ENCODE results near the gene ZNF491. TPM values are rescaled to one million over a fixed set of nuclear protein-coding genes. Genes with fewer than 3 reads are reported as not detected.
"Not testable (repeated sequence)": the region's sequence is repeated elsewhere in the genome, so short reads cannot be mapped to it uniquely, and the experiment has no call there.

The ZNF491 gene
- polyA plus RNA-seq, result 1 to 10 TPM in 1 of 3 donors, not detected in 2; 1.1 TPM

- Mint-ChIP-seq H3K27ac (peak within 1 kb of the TSS; percentile 76 to 94 (median 85)), H3K36me3 (peaks cover 0 to 4% (median 0%) of the 10 kb centered on the region in 3 donors), H3K9me3 (peaks cover 0 to 4% (median 0%) of the 10 kb centered on the region in 6 donors), H3K4me1 (peaks cover 17 to 21% of the 10 kb centered on the region in 2 donors), H3K4me3 (peak within 1 kb of the TSS; percentile 91 to 96 (median 92)), H3K27me3 (ENCODE audit: low read depth in 3 of 3) (peaks cover 0 to 5% (median 3%) of the 10 kb centered on the region in 3 donors)
- DNase-seq, result peak; percentile 79 to 80 (median 79)
Measured at GRCh38 chr19:11798391-11799330, at the start of gene ZNF491. TSS of gene ZNF491 (plus strand) at chr19:11798523. CDS start at chr19:11805954, 7,431 bp downstream.

GRCh38 chr19:11749751-11750150, 48.6 kb upstream of the ZNF491 start:
- Mint-ChIP-seq H3K27ac (no peak overlapping the region), H3K27me3 (ENCODE audit: low read depth in 3 of 3) (peaks cover 3 to 25% (median 7%) of the 10 kb centered on the region in 3 donors), H3K9me3 (peaks cover 20 to 65% (median 38%) of the 10 kb centered on the region in 6 donors), H3K4me3 (no peak overlapping the region), H3K36me3 (peaks cover 3 to 21% (median 13%) of the 10 kb centered on the region in 3 donors), H3K4me1 (no peaks in the 10 kb centered on the region)
- DNase-seq, result no peak

DNA sequence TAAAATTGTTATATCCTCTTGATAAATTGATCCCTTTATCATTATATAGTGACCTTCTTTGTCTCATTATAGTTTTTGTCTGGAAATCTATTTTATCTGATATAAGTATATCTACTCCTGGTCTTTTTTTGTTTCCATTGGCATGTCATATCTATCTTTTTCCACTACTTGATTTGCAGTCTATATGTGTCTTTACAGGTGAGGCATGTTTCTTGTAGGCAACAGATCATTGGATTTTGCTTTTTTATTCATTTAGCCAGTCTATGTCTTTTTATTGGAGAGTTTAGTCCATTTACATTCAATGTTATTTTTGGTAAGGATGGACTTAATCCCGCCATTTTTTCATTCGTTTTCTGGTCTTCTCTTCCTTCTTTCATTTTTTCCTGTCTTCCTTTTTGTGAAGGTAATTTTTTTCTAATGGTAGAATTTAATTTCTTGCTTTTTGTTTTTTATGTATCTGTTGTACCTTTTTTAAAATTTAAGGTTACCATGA, 46.0 kb upstream of the ZNF491 start:
- H3K27me3 Mint-ChIP-seq (ENCODE audit: low read depth in 3 of 3), result peaks cover 6 to 26% (median 7%) of the 10 kb centered on the region in 3 donors

GRCh38 chr19:11754663-11755062, 43.7 kb upstream of the ZNF491 start:
- peaks cover 0 to 14% (median 13%) of the 10 kb centered on the region in 3 donors for H3K36me3 Mint-ChIP-seq
- H3K27me3 Mint-ChIP-seq (ENCODE audit: low read depth in 3 of 3), result peaks cover 3 to 22% (median 5%) of the 10 kb centered on the region in 3 donors
- no peak for DNase-seq
- no peaks in the 10 kb centered on the region for H3K4me1 Mint-ChIP-seq
- no peak overlapping the region for H3K4me3 Mint-ChIP-seq
- H3K27ac Mint-ChIP-seq, result no peak overlapping the region
- H3K9me3 Mint-ChIP-seq, result peaks cover 19 to 62% (median 32%) of the 10 kb centered on the region in 6 donors

More for the DNA sequence above, 46.0 kb upstream of the ZNF491 start:
- H3K9me3 Mint-ChIP-seq, result peaks cover 30 to 77% (median 40%) of the 10 kb centered on the region in 6 donors
- H3K4me1 Mint-ChIP-seq, result no peaks in the 10 kb centered on the region
- H3K27ac Mint-ChIP-seq, result no peak overlapping the region
- H3K4me3 Mint-ChIP-seq, result no peak overlapping the region
- peaks cover 3 to 18% (median 13%) of the 10 kb centered on the region in 3 donors for H3K36me3 Mint-ChIP-seq
- DNase-seq, result no peak

GRCh38 chr19:11756965-11757364, 41.4 kb upstream of the ZNF491 start:
- Mint-ChIP-seq H3K36me3 (peaks cover 0 to 10% (median 7%) of the 10 kb centered on the region in 3 donors), H3K27ac (no peak overlapping the region), H3K9me3 (peaks cover 9 to 45% (median 26%) of the 10 kb centered on the region in 6 donors)

GRCh38 chr19:11759805-11760204, 38.5 kb upstream of the ZNF491 start:
- DNase-seq, result no peak
- H3K36me3 Mint-ChIP-seq, result peaks cover 0 to 3% (median 0%) of the 10 kb centered on the region in 3 donors
- no peak overlapping the region for H3K27ac Mint-ChIP-seq
- peaks cover 1 to 5% (median 2%) of the 10 kb centered on the region in 3 donors for H3K27me3 Mint-ChIP-seq (ENCODE audit: low read depth in 3 of 3)
- peaks cover 0 to 30% (median 14%) of the 10 kb centered on the region in 6 donors for H3K9me3 Mint-ChIP-seq
- no peak overlapping the region for H3K4me3 Mint-ChIP-seq
- H3K4me1 Mint-ChIP-seq, result no peaks in the 10 kb centered on the region

More at GRCh38 chr19:11756965-11757364, 41.4 kb upstream of the ZNF491 start:
- Mint-ChIP-seq H3K27me3 (ENCODE audit: low read depth in 3 of 3) (peaks cover under 1 to 13% (median 6%) of the 10 kb centered on the region in 3 donors), H3K4me3 (no peak overlapping the region), H3K4me1 (no peaks in the 10 kb centered on the region)
- no peak for DNase-seq

DNA sequence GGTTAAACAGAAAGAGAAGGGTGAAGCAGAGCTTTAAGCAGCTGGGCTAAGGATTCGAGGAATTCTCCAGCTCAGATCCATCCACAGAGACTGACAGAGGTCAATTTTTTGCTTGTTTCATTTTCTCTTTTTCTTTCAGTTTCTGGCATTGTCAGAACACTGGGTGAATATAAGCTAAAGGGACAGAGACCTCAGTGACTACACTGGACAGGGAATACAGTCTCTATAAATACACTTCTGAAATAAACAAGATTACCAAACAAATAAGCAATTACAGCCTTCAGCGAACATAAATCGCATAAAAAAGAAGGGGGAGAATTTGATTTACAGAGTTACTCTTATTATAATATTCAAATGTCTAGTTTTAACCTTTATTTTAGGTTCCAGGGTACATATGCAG, 35.2 kb upstream of the ZNF491 start:
- H3K27me3 Mint-ChIP-seq (ENCODE audit: low read depth in 3 of 3), result peaks cover 5 to 8% (median 8%) of the 10 kb centered on the region in 3 donors
- H3K4me1 Mint-ChIP-seq, result peaks cover 13 to 16% of the 10 kb centered on the region in 2 donors
- peaks cover 0 to 9% (median 0%) of the 10 kb centered on the region in 6 donors for H3K9me3 Mint-ChIP-seq
- no peak overlapping the region for H3K4me3 Mint-ChIP-seq
- H3K27ac Mint-ChIP-seq, result no peak overlapping the region
- peaks cover 0 to 3% (median 0%) of the 10 kb centered on the region in 3 donors for H3K36me3 Mint-ChIP-seq
- no peak for DNase-seq

GRCh38 chr19:11763611-11764010, 34.7 kb upstream of the ZNF491 start:
- Mint-ChIP-seq H3K4me1 (peaks cover 18 to 21% of the 10 kb centered on the region in 2 donors), H3K36me3 (peaks cover 0 to 4% (median 0%) of the 10 kb centered on the region in 3 donors), H3K9me3 (peaks cover 0 to 9% (median 0%) of the 10 kb centered on the region in 6 donors), H3K27me3 (ENCODE audit: low read depth in 3 of 3) (peaks cover 5 to 8% (median 8%) of the 10 kb centered on the region in 3 donors), H3K4me3 (no peak overlapping the region), H3K27ac (no peak overlapping the region)
- DNase-seq, result no peak

- peak; percentile 91 to 93 (median 92) for DNase-seq
- Mint-ChIP-seq H3K36me3 (peaks cover 8 to 10% (median 9%) of the 10 kb centered on the region in 3 donors), H3K27me3 (ENCODE audit: low read depth in 3 of 3) (peaks cover 5 to 8% (median 7%) of the 10 kb centered on the region in 3 donors), H3K4me3 (peak within 1 kb of the TSS; percentile 97 to 99 (median 98)), H3K27ac (peak within 1 kb of the TSS; percentile 92 to 98 (median 94)), H3K4me1 (peaks cover 30 to 34% of the 10 kb centered on the region in 2 donors), H3K9me3 (peaks cover 0 to 15% (median 2%) of the 10 kb centered on the region in 6 donors)
Measured at GRCh38 chr19:11766597-11767591, 31.4 kb upstream of the ZNF491 start, which contains the start of gene ZNF441. TSS of gene ZNF441 (plus strand) at chr19:11767000. CDS start at chr19:11767194, 194 bp downstream.

GRCh38 chr19:11767633-11768133, 30.6 kb upstream of the ZNF491 start:
- Mint-ChIP-seq H3K27ac (peak overlapping the region; percentile 59 to 98 (median 94)), H3K4me3 (peak overlapping the region; percentile 97 to 99 (median 98)), H3K27me3 (ENCODE audit: low read depth in 3 of 3) (peaks cover 5 to 7% (median 6%) of the 10 kb centered on the region in 3 donors), H3K9me3 (peaks cover 0 to 21% (median 6%) of the 10 kb centered on the region in 6 donors), H3K4me1 (peaks cover 32 to 34% of the 10 kb centered on the region in 2 donors), H3K36me3 (peaks cover 11 to 15% (median 13%) of the 10 kb centered on the region in 3 donors)
- DNase-seq, result peak in 2 of 3 donors; percentile 13 to 16

DNA sequence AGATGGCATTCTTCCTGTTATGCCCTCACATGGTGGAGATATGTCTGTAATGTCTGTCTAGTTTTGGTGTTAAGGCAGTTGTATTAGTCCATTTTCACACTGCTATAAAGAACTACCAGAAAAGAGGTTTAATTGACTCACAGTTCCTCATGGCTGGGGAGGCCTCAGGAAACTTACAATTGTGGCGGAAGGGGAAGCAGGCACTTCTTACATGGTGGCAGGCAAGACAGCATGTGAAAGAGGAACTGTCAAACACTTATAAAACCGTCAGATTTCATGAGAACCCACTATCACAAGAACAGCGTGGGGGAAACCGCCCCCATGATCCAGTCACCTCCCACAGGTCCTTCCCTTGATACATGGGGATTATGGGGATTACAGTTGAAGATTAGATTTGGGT, 28.3 kb upstream of the ZNF491 start:
- H3K27me3 Mint-ChIP-seq (ENCODE audit: low read depth in 3 of 3), result peaks cover 5 to 7% (median 6%) of the 10 kb centered on the region in 3 donors
- H3K36me3 Mint-ChIP-seq, result peaks cover 25 to 32% (median 29%) of the 10 kb centered on the region in 3 donors
- H3K27ac Mint-ChIP-seq, result peak overlapping the region in 1 of 6 donors; percentile 19
- H3K9me3 Mint-ChIP-seq, result peaks cover 15 to 34% (median 20%) of the 10 kb centered on the region in 6 donors
- no peak for DNase-seq
- H3K4me1 Mint-ChIP-seq, result peaks cover 40 to 50% of the 10 kb centered on the region in 2 donors
- no peak overlapping the region for H3K4me3 Mint-ChIP-seq

DNA sequence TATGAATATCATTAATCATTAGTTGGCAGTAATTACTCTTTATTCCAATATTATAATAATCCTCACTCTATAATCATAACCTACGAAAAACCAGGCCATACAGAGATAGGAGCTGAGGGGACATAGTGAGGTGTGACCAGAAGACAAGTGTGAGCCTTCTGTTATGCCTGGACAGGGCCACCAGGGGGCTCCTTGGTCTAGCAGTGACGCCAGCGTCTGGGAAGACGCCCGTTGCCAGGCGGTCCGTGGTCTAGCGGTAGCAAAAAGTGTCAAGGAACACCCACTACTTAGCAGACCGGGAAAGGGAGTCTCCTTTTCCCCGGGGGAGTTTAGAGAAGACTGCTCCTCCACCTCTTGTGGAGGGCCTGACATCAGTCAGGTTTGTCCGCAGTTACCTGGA, 26.8 kb upstream of the ZNF491 start:
- DNase-seq; H3K27me3 Mint-ChIP-seq (ENCODE audit: low read depth in 3 of 3); H3K4me3 Mint-ChIP-seq; H3K27ac Mint-ChIP-seq: not testable (repeated sequence)
- Mint-ChIP-seq H3K36me3 (peaks cover 31 to 40% (median 37%) of the 10 kb centered on the region in 3 donors), H3K9me3 (peaks cover 22 to 44% (median 29%) of the 10 kb centered on the region in 6 donors), H3K4me1 (peaks cover 39 to 48% of the 10 kb centered on the region in 2 donors)
